Spleen (tissue), 11 donors: ENCODE measurements around the gene CKAP2L. TPM values are rescaled to one million over a fixed set of nuclear protein-coding genes. Genes with fewer than 3 reads are reported as not detected.
A peak's percentile ranks its signal among the peaks of the same experiment; 100 is the strongest.

Experiments used
- DNase-seq: peaks from one replicate; pipeline ENCODE4 v3.0.0-alpha.2; 2020
- H3K27ac ChIP-seq, 8 donors: fragments of 200-600 bp; sonication (generic) in 7 of 8; 1 replicate in 4 of 8; 2 replicates in 4 of 8; pipeline versions ENCODE4 v1.5.0 to v1.8.0; 2016 to 2021; ENCODE audit warnings: inconsistent platforms in 4 of 8, mild to moderate bottlenecking in 4 of 8, moderate library complexity in 1 of 8
- H3K27me3 ChIP-seq, 7 donors: fragments of 200-600 bp; sonication (generic) in 6 of 7; replicated peaks in 1 of 7; 1 replicate in 4 of 7; 2 replicates in 3 of 7; pipeline versions ENCODE4 v1.5.0 to v1.8.0; 2016 to 2021; ENCODE audit warnings: inconsistent platforms in 3 of 7, mild to moderate bottlenecking in 1 of 7
- H3K36me3 ChIP-seq, 6 donors: fragments of 200-600 bp; sonication (generic) in 5 of 6; 1 replicate in 4 of 6; 2 replicates in 2 of 6; pipeline versions ENCODE4 v1.5.0 to v1.8.0; 2016 to 2021; ENCODE audit warnings: inconsistent platforms in 2 of 6
- H3K4me1 ChIP-seq, 6 donors: fragments of 200-600 bp; sonication (generic) in 5 of 6; 1 replicate in 3 of 6; 2 replicates in 3 of 6; pipeline versions ENCODE4 v1.5.0 to v1.8.0; 2016 to 2021; ENCODE audit warnings: inconsistent platforms in 3 of 6
- H3K4me3 ChIP-seq, 8 donors: fragments of 200-600 bp; sonication (generic) in 7 of 8; 1 replicate in 4 of 8; 2 replicates in 4 of 8; pipeline versions ENCODE4 v1.5.0 to v1.8.0; 2016 to 2021; ENCODE audit warnings: inconsistent platforms in 4 of 8, mild to moderate bottlenecking in 4 of 8, moderate library complexity in 2 of 8
- H3K9me3 ChIP-seq, 8 donors: fragments of 200-600 bp; sonication (generic) in 7 of 8; 1 replicate in 4 of 8; 2 replicates in 4 of 8; pipeline versions ENCODE4 v1.5.0 to v1.8.0; 2016 to 2021; ENCODE audit warnings: inconsistent platforms in 4 of 8
- POLR2A ChIP-seq, 3 donors: fragments of 450-650 bp; IDR thresholded peaks; one replicate each; pipeline ENCODE4 v1.5.1; 2017; ENCODE audit warnings: antibody characterized with exemption in 3 of 3, mild to moderate bottlenecking in 1 of 3
- POLR2AphosphoS5 ChIP-seq, 3 donors: sonication (generic); formaldehyde crosslinking; IDR thresholded peaks; one replicate each; pipeline ENCODE4 v1.5.1; 2017; ENCODE audit warnings: antibody characterized with exemption in 3 of 3
- WGBS, 5 donors: extraction: QIAGEN DNeasy Blood & Tissue Kit in 3 of 5; methylation state at CpG; one replicate each; pipeline versions ENCODE4 v1.1.5 to v1.1.7; 2013 to 2018; 5-methylcytosine and 5-hydroxymethylcytosine counted together
- intact Hi-C: fragments of 100-400 bp; cut with DNase I; formaldehyde crosslinking; loops from one replicate; pipeline ENCODE4 v1.15.0; 2023; ENCODE audit warnings: low total_unique reads
- polyA plus RNA-seq, 3 donors: library from polyadenylated mRNA; stranded (reverse); fragments of 200-250 nt; gene quantifications; one replicate each; pipeline ENCODE4 v1.2.1, GENCODE V29; 2013
- total RNA-seq, 7 donors: library from RNA; depleted of rRNA in 3 of 7; stranded (reverse); fragments of >200 nt in 3 of 7; fragmentation: NEBNext Ultra II Directional in 4 of 7; extraction: Animal tissue kit (Norgen Biotek cat#: 25700) in 4 of 7; gene quantifications; one replicate each; pipeline versions ENCODE4 v1.1.0 to v1.2.1, GENCODE V29; 2016 to 2021
- TF ChIP-seq, protein P1 (sequence below), 11 experiments: fragments of 200-600 bp in 7 of 11; fragments of 450-650 bp in 4 of 11; sonication (generic) in 4 of 11; IDR thresholded peaks in 8 of 11; conservative IDR thresholded peaks in 3 of 11; 1 replicate in 7 of 11; 2 replicates in 4 of 11; pipeline versions ENCODE4 v1.4.0 to v1.8.0; 2016 to 2021; ENCODE audit warnings: antibody characterized with exemption in 11 of 11, inconsistent platforms in 4 of 11, mild to moderate bottlenecking in 1 of 11
- donor health status: healthy with polysubstance abuse.
- donor health status: DM: no; HTN: no; CAD: no; lungs with moderate emphysema.
- donor health status: DM: no; HTN: no; CAD: no.
- donor health status: Bipolar disorder and iron deficiency.
- donor health status: healthy.
- donor health status: DM: no; HTN: no; CAD: no.
- donor health status: DM: yes; HTN: yes; CAD: no.

Gene CKAP2L
- total and polyA plus RNA-seq, 10 donors = 0.20 to 3.5 (median 1.5) TPM

DNA sequence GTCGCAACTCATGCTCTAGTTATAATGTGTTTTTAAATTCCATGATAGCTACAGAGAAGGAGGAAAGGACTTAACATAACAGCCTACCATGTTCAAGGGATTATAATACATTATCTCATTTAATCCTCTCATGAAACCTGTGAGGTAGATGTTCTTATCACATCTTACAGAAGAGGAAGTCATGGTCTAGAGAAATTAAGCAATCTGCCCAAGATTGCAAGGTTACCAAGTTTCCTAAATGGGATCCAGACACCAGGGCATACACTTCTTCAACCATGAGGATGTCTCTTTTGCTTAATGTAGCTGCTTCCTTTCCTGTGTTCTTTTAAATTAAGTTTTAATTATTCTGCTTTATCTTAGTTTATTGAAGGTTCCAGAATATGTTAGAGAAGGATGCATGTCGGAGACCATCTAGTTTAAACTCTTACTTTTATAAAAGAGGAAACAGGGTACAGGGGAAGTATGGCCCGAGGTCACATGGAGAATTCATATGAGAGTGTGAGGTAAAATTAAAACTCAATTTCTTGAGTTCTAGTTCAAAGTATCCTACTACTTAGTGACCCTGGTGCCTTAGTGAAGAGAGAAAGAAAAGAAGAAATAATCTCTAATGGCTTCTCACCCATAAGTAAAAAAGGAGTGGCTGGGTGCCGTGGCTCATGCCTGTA is 23.5 kb upstream of the CKAP2L start:
- H3K4me3 ChIP-seq = no peak overlapping the region
- no peaks in the 10 kb centered on the region for H3K36me3 ChIP-seq
- H3K9me3 ChIP-seq = no peaks in the 10 kb centered on the region
- no peak for DNase-seq
- peaks cover 0 to 43% (median 0%) of the 10 kb centered on the region in 6 donors for H3K4me1 ChIP-seq
- peak overlapping the region in 5 of 8 donors; percentile 23 to 67 (median 29) for H3K27ac ChIP-seq
- TF ChIP-seq, protein P1, sequence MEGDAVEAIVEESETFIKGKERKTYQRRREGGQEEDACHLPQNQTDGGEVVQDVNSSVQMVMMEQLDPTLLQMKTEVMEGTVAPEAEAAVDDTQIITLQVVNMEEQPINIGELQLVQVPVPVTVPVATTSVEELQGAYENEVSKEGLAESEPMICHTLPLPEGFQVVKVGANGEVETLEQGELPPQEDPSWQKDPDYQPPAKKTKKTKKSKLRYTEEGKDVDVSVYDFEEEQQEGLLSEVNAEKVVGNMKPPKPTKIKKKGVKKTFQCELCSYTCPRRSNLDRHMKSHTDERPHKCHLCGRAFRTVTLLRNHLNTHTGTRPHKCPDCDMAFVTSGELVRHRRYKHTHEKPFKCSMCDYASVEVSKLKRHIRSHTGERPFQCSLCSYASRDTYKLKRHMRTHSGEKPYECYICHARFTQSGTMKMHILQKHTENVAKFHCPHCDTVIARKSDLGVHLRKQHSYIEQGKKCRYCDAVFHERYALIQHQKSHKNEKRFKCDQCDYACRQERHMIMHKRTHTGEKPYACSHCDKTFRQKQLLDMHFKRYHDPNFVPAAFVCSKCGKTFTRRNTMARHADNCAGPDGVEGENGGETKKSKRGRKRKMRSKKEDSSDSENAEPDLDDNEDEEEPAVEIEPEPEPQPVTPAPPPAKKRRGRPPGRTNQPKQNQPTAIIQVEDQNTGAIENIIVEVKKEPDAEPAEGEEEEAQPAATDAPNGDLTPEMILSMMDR (IDR thresholded peaks at IDR 0.05 in 8 of 11, conservative IDR thresholded peaks at IDR 0.05 in 3 of 11) = no peak
- TF ChIP-seq POLR2A (IDR thresholded peaks at IDR 0.05) = no peak
- no peak for TF ChIP-seq POLR2AphosphoS5 (IDR thresholded peaks at IDR 0.05)
- WGBS, 5 donors = 55 to 67% (median 62%) methylated on average over 4 of the region's 4 CpGs
- H3K27me3 ChIP-seq = no peaks in the 10 kb centered on the region
- intact Hi-C loops = no loop called here

DNA sequence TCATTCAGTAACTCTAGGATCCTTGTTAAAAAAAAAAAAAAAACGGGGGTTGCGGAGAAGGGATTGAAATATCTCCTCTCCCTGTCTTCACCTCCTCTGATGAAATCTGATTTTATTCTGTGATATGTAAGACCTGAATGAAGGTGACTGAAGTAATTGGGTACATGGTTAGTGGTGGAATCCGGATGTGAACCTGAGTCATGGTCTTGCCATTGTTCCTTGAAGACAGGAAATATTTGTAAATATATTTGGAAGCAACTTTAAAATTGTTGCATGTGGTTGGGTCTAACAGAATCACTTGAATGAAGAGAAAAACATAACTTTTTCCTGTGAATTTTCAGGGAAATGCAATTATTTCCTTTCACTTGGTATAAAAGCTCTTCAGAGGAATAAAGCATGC is 22.9 kb upstream of the CKAP2L start:
- Histone ChIP-seq H3K27me3 (no peaks in the 10 kb centered on the region), H3K9me3 (no peaks in the 10 kb centered on the region), H3K27ac (peak overlapping the region in 5 of 8 donors; percentile 23 to 67 (median 29)), H3K4me3 (no peak overlapping the region), H3K4me1 (peaks cover 0 to 45% (median 0%) of the 10 kb centered on the region in 6 donors), H3K36me3 (no peaks in the 10 kb centered on the region)
- DNase-seq = no peak
- TF ChIP-seq POLR2A (IDR thresholded peaks at IDR 0.05) (no peak), POLR2AphosphoS5 (IDR thresholded peaks at IDR 0.05) (no peak)
- TF ChIP-seq, protein P1 (IDR thresholded peaks at IDR 0.05 in 8 of 11, conservative IDR thresholded peaks at IDR 0.05 in 3 of 11) = no peak
- intact Hi-C loops = no loop called here
- WGBS, 5 donors = 60 to 78% (median 70%) methylated on average over 3 of the region's 3 CpGs

DNA sequence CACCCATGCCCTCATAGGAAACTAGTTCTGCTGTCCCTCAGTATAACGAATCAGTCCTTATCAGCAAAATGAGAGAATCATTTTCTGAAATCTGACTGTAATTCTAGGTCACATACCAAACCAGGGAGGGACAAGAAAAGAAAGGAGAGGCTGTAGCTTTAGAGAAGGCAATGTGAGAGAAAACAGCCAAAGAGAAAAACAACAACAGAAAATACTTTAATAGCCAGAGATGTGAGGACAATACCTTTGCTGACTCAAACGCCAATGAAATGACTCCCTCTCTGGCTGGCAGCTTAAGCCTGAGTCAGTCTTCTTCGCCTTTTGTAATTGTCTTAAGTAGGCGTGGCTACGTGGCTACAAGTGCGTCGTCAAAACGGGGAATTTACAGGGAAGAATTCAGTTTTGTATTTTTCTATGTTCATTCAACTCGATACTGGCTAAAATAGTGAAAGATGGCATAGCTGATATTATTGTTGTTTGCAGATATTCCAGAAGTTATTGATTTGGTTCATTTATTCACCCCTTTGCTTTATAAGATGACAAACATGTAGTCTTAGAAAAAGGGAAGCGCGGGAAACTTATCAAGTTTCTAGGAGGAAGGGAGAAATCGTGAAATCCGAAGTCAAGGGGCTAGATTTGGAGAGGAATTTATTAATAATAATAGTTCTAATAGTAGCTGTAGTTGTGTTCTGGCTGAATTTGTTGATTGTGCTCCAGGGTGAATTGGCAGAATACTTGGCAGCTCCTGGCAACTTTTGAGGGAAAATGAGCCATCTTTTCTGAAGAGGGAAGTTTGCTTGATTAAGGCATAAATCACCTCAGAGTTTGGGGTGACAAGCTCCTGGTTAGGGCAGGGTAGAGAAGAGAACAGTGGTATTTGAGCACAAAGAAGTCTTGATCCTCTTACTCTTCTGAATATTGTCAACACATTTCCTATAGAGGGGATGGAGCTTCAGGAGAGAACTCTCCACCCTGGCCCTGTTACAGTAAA is 20.1 kb upstream of the CKAP2L start, which contains the start of gene IL1A:
IL1A (minus strand) TSS at position 295 of the 991 bp plus-strand sequence. CDS start 723 bp downstream, outside the sequence.
- Histone ChIP-seq H3K4me3 (peak within 1 kb of the TSS in 1 of 8 donors; percentile 31), H3K27ac (peak within 1 kb of the TSS in 6 of 8 donors; percentile 1 to 69 (median 50)), H3K27me3 (no peaks in the 10 kb centered on the region), H3K9me3 (no peaks in the 10 kb centered on the region), H3K36me3 (no peaks in the 10 kb centered on the region), H3K4me1 (peaks cover 0 to 50% (median 0%) of the 10 kb centered on the region in 6 donors)
- DNase-seq = no peak
- TF ChIP-seq, protein P1 (IDR thresholded peaks at IDR 0.05 in 8 of 11, conservative IDR thresholded peaks at IDR 0.05 in 3 of 11) = no peak
- no peak for TF ChIP-seq POLR2AphosphoS5 (IDR thresholded peaks at IDR 0.05)
- no peak for TF ChIP-seq POLR2A (IDR thresholded peaks at IDR 0.05)
- intact Hi-C loops = no loop called here
- 44 to 68% (median 57%) methylated on average over 13 of the region's 13 CpGs for WGBS, 5 donors
